Testis (tissue), 2 donors: Measurements from ENCODE around the gene C1orf210.

Source experiments
- POLR2A ChIP-seq: fragments of 450-650 bp; IDR thresholded peaks from one replicate; pipeline ENCODE4 v1.6.1; 2017; ENCODE audit warnings: antibody characterized with exemption, mild to moderate bottlenecking, moderate library complexity
- TF ChIP-seq, protein P1 (sequence below), 3 experiments: fragments of 450-650 bp in 2 of 3; fragments of 200-600 bp in 1 of 3; sonication (generic) in 1 of 3; IDR thresholded peaks; one replicate each; pipeline ENCODE4 v1.5.1; 2016 to 2019; ENCODE audit warnings: antibody characterized with exemption in 3 of 3, mild to moderate bottlenecking in 2 of 3, moderate library complexity in 1 of 3

DNA sequence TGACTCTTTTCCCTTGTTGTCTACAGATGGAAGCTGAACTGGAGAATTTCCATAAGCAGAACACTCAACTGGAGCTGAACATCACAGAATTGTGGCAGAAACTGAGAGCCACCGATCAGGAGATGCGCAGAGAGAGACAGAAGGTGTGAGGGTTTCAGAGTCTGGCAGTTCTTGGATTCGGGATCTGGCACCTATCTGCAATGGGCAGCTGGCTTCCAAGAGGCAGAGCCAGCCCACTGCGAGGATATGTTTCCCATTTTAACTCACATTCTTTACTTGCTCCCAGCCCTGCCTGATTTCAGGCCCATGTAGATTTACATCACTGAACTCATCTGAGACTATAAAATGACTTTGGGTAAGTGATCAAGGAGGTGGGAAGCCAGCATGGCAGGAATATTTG, 52.9 kb downstream of the C1orf210 start:
- TF ChIP-seq, protein P1, sequence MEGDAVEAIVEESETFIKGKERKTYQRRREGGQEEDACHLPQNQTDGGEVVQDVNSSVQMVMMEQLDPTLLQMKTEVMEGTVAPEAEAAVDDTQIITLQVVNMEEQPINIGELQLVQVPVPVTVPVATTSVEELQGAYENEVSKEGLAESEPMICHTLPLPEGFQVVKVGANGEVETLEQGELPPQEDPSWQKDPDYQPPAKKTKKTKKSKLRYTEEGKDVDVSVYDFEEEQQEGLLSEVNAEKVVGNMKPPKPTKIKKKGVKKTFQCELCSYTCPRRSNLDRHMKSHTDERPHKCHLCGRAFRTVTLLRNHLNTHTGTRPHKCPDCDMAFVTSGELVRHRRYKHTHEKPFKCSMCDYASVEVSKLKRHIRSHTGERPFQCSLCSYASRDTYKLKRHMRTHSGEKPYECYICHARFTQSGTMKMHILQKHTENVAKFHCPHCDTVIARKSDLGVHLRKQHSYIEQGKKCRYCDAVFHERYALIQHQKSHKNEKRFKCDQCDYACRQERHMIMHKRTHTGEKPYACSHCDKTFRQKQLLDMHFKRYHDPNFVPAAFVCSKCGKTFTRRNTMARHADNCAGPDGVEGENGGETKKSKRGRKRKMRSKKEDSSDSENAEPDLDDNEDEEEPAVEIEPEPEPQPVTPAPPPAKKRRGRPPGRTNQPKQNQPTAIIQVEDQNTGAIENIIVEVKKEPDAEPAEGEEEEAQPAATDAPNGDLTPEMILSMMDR (IDR thresholded peaks at IDR 0.05) = no peak
- TF ChIP-seq POLR2A = no peak
